D721Med (cell line): Measurements from ENCODE around the gene MAGT1.
A peak's percentile ranks its signal among the peaks of the same experiment; 100 is the strongest.
"Not testable (repeated sequence)": the region's sequence is repeated elsewhere in the genome, so short reads cannot be mapped to it uniquely, and the experiment has no call there.

Source experiments
- DNase-seq: peaks from one replicate; pipeline ENCODE4 v3.0.0; 2011; ENCODE audit warnings: low spot score; ENCODE audit not compliant: insufficient read length
- FAIRE-seq: peaks from 2 replicates; lab custom pipeline; 2011; peaks lifted over from hg19 to GRCh38; lab: Jason Lieb, UNC
- TF ChIP-seq, protein P1 (sequence below): IDR thresholded peaks from 2 replicates; pipeline ENCODE4 v1.5.1; 2012; ENCODE audit warnings: mild to moderate bottlenecking, control low read depth; ENCODE audit not compliant: insufficient read depth; ENCODE audit errors: missing control alignments

The MAGT1 gene

DNA sequence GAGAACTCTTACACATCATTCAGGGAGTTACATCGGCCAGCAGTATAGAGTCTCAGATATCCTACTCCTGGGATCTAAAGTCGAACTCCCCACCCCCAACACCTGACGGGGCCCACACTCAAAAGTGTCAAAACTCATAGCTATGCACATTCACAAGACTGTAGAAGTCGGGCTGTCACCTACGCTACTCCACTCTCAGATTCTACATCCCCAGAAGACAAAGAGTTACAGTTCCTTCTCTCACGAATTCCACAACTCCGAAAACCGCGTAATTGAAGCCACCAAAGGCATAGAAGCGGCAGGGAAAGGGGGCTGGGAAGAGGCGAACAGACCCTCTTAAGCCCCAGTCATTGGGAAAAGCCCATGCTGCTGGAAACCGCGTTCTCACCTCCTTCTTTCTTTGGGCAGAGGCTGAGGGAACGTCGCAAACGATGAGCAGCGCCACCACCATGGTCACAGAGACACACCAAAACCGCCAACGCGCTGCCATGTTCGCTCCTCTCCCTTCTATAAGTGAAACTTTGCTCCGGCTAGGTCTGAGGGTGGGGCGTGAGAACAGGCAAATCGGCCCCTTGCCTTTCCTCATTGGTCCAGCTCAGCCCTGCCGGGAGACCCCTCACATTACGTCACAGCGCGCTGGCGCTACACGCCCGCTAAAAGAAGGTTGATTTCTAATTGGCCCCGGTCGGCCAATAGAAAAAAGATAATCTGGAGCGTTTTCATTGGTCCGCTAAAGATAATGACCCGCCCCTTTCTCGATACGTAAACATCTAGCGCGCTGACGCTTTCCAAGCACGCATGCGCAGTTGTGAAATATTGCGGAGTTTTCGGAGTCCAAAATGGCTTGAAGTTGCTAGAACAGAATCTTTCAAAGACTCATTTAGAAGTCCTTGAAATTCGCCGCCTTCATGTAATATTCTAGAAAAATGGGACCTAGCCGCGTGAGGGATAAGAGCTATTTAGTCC lies at the start of gene MAGT1:
Gene MAGT1, minus strand, starts transcription at position 515 of the 966 bp plus-strand sequence. Its CDS starts 25 bp downstream, at position 490.
- FAIRE-seq = no peak
- peak; percentile 25 for DNase-seq
- TF ChIP-seq, protein P1, sequence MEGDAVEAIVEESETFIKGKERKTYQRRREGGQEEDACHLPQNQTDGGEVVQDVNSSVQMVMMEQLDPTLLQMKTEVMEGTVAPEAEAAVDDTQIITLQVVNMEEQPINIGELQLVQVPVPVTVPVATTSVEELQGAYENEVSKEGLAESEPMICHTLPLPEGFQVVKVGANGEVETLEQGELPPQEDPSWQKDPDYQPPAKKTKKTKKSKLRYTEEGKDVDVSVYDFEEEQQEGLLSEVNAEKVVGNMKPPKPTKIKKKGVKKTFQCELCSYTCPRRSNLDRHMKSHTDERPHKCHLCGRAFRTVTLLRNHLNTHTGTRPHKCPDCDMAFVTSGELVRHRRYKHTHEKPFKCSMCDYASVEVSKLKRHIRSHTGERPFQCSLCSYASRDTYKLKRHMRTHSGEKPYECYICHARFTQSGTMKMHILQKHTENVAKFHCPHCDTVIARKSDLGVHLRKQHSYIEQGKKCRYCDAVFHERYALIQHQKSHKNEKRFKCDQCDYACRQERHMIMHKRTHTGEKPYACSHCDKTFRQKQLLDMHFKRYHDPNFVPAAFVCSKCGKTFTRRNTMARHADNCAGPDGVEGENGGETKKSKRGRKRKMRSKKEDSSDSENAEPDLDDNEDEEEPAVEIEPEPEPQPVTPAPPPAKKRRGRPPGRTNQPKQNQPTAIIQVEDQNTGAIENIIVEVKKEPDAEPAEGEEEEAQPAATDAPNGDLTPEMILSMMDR = no peak

DNA sequence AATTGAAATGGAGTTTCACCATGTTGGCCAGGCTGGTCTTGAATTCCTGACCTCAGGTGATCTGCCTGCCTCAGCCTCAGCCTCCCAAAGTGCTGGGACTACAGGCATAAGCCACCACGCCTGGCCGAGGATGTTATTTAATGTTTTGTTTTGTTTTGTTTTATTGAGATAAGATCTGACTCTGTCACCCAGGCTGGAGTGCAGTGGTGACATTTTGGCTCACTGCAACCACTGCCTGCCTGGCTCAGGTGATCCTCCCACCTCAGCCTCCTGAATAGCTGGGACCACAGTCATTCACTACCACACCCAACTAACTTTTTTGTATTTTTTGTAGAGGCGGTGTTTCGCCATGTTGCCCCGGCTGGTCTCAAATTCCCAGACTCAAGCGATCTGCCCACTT lies 49.8 kb upstream of the MAGT1 start:
- not testable (repeated sequence) for DNase-seq, FAIRE-seq

DNA sequence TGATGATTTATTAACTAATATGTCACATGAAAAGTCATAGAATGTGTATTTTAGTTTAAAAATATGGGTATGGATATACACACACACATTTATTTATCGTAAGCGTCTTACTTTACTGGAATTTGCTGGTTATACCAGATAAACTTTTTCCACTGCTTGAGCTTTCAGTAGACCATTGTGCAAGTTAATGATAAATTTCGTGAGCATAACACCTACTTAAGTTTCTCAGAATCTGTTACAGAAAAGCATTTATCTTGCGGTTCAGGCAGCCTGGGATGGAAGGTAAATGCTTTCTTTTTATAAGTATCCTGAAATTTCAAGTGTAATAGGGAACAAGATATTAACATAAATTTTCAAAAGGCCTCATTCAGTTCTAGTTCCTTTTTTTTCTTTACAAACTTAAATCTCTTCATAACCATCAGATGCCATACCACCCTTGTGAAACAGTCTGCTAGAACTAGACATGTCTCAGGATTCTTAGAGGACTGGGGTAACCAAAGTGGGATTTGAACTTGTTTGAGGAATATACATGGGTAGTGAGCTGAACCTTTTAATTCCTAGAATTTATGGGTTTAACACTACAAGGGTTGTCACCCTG lies 42.9 kb upstream of the MAGT1 start:
- FAIRE-seq = no peak
- DNase-seq = no peak
- TF ChIP-seq, protein P1 = no peak

- no peak for DNase-seq
- TF ChIP-seq, protein P1 = no peak
- FAIRE-seq = no peak
Observed at GRCh38 chrX:77937291-77937690, 42.1 kb upstream of the MAGT1 start.

GRCh38 chrX:77936299-77936698 lies 41.1 kb upstream of the MAGT1 start:
- DNase-seq = no peak
- TF ChIP-seq, protein P1 = no peak
- FAIRE-seq = peak; percentile 48

GRCh38 chrX:77935886-77936285 lies 40.7 kb upstream of the MAGT1 start:
- DNase-seq = no peak
- peak; percentile 41 for FAIRE-seq
- TF ChIP-seq, protein P1 = no peak

DNA sequence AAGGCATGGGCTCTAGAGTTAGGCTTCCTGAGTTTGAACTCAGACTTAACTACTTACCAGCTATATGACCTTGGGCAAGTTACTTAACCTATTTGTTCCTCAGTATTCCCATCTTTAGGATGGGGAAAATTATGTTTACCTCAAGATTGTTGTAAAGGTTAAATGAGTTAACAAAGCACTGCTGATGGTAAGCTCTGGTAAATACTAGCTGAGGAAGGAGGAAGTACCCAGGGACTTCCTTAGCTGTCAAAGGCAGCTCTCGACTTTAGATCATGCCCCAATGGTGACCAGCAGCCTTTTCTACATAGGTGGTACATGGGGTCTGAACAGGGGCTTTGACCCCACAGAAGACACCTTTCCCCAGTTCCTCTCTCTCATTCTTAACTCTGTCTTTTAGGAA lies 35.3 kb upstream of the MAGT1 start:
- DNase-seq = no peak
- TF ChIP-seq, protein P1 = no peak
- no peak for FAIRE-seq
